Measurements from ENCODE around the gene SAMD4A.

GRCh38 chr14:54617467-54617866, 50.5 kb downstream of the SAMD4A start:
- TF ChIP-seq EZH2phosphoT487 (IDR thresholded peaks at IDR 0.05; ENCODE audit: insufficient read depth, low read depth) (no peak), EZH2 (IDR thresholded peaks at IDR 0.05; ENCODE audit: insufficient read depth, poor library complexity, severe bottlenecking) (no peak)
